Measurements from ENCODE around the gene AEBP2.

AEBP2 gene

DNA sequence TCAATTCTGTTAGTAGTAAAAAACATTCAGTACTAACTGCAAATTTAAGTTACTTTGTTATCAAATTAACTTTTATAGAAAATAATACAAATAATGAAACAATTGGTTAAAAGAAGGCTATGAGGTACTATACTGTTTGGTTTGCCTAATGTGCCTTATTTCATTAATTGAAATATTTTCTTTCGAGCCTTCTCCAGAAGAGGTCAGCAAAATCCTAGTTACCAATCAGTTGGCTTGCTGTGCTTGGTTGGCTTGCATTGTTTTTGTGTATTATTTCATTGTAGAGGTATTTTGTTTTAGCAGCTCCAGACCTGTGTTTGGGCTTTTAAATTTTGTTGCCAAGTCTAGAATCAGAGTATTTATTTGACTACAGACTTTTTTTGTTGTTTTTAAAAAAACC, 68.5 kb downstream of the AEBP2 start:
- no peak for TF ChIP-seq SIN3A (IDR thresholded peaks at IDR 0.05; ENCODE audit: borderline replicate concordance, insufficient read depth, low read length)
- TF ChIP-seq, protein P1, sequence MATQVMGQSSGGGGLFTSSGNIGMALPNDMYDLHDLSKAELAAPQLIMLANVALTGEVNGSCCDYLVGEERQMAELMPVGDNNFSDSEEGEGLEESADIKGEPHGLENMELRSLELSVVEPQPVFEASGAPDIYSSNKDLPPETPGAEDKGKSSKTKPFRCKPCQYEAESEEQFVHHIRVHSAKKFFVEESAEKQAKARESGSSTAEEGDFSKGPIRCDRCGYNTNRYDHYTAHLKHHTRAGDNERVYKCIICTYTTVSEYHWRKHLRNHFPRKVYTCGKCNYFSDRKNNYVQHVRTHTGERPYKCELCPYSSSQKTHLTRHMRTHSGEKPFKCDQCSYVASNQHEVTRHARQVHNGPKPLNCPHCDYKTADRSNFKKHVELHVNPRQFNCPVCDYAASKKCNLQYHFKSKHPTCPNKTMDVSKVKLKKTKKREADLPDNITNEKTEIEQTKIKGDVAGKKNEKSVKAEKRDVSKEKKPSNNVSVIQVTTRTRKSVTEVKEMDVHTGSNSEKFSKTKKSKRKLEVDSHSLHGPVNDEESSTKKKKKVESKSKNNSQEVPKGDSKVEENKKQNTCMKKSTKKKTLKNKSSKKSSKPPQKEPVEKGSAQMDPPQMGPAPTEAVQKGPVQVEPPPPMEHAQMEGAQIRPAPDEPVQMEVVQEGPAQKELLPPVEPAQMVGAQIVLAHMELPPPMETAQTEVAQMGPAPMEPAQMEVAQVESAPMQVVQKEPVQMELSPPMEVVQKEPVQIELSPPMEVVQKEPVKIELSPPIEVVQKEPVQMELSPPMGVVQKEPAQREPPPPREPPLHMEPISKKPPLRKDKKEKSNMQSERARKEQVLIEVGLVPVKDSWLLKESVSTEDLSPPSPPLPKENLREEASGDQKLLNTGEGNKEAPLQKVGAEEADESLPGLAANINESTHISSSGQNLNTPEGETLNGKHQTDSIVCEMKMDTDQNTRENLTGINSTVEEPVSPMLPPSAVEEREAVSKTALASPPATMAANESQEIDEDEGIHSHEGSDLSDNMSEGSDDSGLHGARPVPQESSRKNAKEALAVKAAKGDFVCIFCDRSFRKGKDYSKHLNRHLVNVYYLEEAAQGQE (IDR thresholded peaks at IDR 0.05; ENCODE audit: insufficient read depth in 1 of 2, low read depth in 2 of 2, low read length in 2 of 2), result no peak
- no peak for TF ChIP-seq FOXP2 (optimal IDR thresholded peaks at IDR 0.05; ENCODE audit: borderline replicate concordance, extremely low read depth, extremely low read length, insufficient read depth)
- no peak for TF ChIP-seq POLR2AphosphoS5 (IDR thresholded peaks at IDR 0.05; ENCODE audit: low read depth, low read length)
- no peak for TF ChIP-seq TAF1 (IDR thresholded peaks at IDR 0.05; ENCODE audit: borderline replicate concordance, insufficient read depth, low read length)

DNA sequence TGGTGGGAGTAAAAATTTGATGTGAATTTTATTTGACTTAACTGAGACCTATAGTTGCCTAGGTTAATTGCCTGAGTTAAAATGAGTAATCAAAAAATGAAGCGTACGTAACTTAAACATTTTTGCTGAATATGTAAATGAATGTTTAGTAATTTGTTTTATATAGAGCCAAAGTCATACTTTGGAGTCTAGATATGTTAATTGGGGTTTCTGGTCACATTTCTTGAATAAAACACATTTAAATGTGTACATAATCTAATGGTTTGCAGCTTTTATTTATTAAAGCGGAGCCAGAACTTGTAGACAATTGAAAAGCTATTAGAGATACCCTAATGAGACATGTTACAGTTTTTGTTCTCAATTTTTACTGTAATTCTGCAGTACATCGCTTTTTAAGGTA, 71.2 kb downstream of the AEBP2 start:
- TF ChIP-seq POLR2AphosphoS5 (IDR thresholded peaks at IDR 0.05; ENCODE audit: low read depth, low read length) (no peak), SIN3A (IDR thresholded peaks at IDR 0.05; ENCODE audit: borderline replicate concordance, insufficient read depth, low read length) (no peak), FOXP2 (optimal IDR thresholded peaks at IDR 0.05; ENCODE audit: borderline replicate concordance, extremely low read depth, extremely low read length, insufficient read depth) (no peak), TAF1 (IDR thresholded peaks at IDR 0.05; ENCODE audit: borderline replicate concordance, insufficient read depth, low read length) (no peak)
- TF ChIP-seq, protein P1 (IDR thresholded peaks at IDR 0.05; ENCODE audit: insufficient read depth in 1 of 2, low read depth in 2 of 2, low read length in 2 of 2), result no peak

DNA sequence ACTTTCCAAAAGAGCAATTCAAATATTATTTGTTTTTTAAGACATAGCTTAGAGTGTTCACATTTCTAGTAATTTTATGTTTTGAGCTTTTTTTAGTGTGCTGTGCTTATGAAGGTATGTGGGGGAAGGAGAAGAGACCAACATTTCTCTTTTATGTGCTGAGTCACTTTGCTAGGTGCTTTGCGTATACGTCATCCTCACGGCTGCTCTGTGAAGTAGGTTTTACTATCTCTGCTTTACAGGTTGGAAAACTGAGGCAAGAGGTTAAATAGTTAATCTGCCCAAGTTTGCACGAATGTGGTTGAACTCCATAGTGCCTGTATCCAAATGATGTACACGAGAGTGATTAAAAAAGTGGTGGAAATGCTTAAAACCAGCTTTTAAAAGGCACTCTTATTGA, 75.9 kb downstream of the AEBP2 start:
- TF ChIP-seq POLR2AphosphoS5 (IDR thresholded peaks at IDR 0.05; ENCODE audit: low read depth, low read length), result no peak
- TF ChIP-seq FOXP2 (optimal IDR thresholded peaks at IDR 0.05; ENCODE audit: borderline replicate concordance, extremely low read depth, extremely low read length, insufficient read depth), result no peak
- no peak for TF ChIP-seq TAF1 (IDR thresholded peaks at IDR 0.05; ENCODE audit: borderline replicate concordance, insufficient read depth, low read length)
- TF ChIP-seq SIN3A (IDR thresholded peaks at IDR 0.05; ENCODE audit: borderline replicate concordance, insufficient read depth, low read length), result no peak
- TF ChIP-seq, protein P1 (IDR thresholded peaks at IDR 0.05; ENCODE audit: insufficient read depth in 1 of 2, low read depth in 2 of 2, low read length in 2 of 2), result no peak

DNA sequence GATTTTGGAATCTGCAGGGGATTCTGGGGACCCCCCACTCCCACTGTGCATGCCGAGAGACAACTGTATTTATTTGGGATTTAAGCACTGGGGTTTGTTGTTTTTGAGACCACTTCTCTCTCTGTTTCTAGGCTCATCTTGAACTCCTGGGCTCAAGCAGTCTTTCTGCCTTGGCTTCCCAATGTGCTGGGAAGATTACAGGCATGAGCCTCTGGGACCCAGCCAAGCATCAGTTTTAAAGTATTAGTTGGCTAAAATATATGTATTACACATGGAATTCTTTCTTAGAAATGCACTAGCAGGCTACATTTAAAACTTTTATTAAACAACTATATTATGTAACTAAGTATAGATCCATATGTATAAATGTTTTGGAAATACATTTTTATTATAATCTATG, 78.3 kb downstream of the AEBP2 start:
- no peak for TF ChIP-seq FOXP2 (optimal IDR thresholded peaks at IDR 0.05; ENCODE audit: borderline replicate concordance, extremely low read depth, extremely low read length, insufficient read depth)
- TF ChIP-seq POLR2AphosphoS5 (IDR thresholded peaks at IDR 0.05; ENCODE audit: low read depth, low read length), result no peak
- no peak for TF ChIP-seq SIN3A (IDR thresholded peaks at IDR 0.05; ENCODE audit: borderline replicate concordance, insufficient read depth, low read length)
- TF ChIP-seq, protein P1 (IDR thresholded peaks at IDR 0.05; ENCODE audit: insufficient read depth in 1 of 2, low read depth in 2 of 2, low read length in 2 of 2), result no peak

DNA sequence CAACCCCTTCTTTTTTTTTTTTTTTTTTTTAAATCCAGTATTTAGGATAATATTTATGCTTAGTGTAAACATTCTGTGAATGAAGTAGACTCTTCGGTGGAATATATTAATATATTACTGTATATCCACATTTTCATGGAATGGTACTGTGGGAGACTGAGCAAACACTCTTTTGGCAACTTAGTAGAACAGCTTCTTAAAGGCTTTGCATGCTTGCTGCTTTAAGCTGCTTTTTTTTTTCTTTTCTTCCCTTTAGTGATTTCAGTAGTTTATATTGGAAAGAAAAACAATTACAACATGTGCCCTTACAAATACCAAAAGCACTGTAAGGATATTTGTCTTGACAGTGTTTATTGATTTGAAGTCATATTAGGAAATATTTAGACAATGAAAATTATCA, 78.9 kb downstream of the AEBP2 start:
- TF ChIP-seq POLR2AphosphoS5 (IDR thresholded peaks at IDR 0.05; ENCODE audit: low read depth, low read length) (no peak), SIN3A (IDR thresholded peaks at IDR 0.05; ENCODE audit: borderline replicate concordance, insufficient read depth, low read length) (no peak), TAF1 (IDR thresholded peaks at IDR 0.05; ENCODE audit: borderline replicate concordance, insufficient read depth, low read length) (no peak), FOXP2 (optimal IDR thresholded peaks at IDR 0.05; ENCODE audit: borderline replicate concordance, extremely low read depth, extremely low read length, insufficient read depth) (no peak)
- TF ChIP-seq, protein P1 (IDR thresholded peaks at IDR 0.05; ENCODE audit: insufficient read depth in 1 of 2, low read depth in 2 of 2, low read length in 2 of 2), result no peak
